SK-N-SH (cell line): Measurements from ENCODE around the gene CCDC32. TPM values are rescaled to one million over a fixed set of nuclear protein-coding genes. Genes with fewer than 3 reads are reported as not detected.

ENCODE experiments used
- CTCF ChIA-PET: fragments of 300-600, 350-600 bp; formaldehyde crosslinking; extraction: SDS; loops from one replicate; lab custom pipeline; 2021; lab: Yijun Ruan, JAX
- POLR2A ChIA-PET: fragments of 350-600 bp; sonication (Branson Sonifier 250); formaldehyde crosslinking; extraction: SDS; loops from one replicate; lab custom pipeline; 2020; ENCODE audit warnings: antibody characterized with exemption, inconsistent platforms; lab: Yijun Ruan, JAX
- DNase-seq: peaks from one replicate; pipeline ENCODE4 v3.0.0; 2012
- H2AFZ ChIP-seq: fragments of 200-600 bp; sonication (generic); 2 replicates; pipeline ENCODE4 v1.8.1; 2016; ENCODE audit warnings: antibody characterized with exemption, mild to moderate bottlenecking, low read depth
- H3F3A ChIP-seq: fragments of 200-600 bp; sonication (generic); replicated peaks from 2 replicates; pipeline ENCODE3; 2016; ENCODE audit warnings: antibody characterized with exemption, mild to moderate bottlenecking; ENCODE audit not compliant: insufficient read depth
- H3K27ac ChIP-seq, 2 experiments: fragments of 200-500 bp in 1 of 2; fragments of 200-600 bp in 1 of 2; sonication (Bioruptor generic) in 1 of 2; sonication (generic), shearing (Covaris generic) in 1 of 2; 2 replicates each; pipeline versions ENCODE4 v1.5.1 to v1.6.1; 2014 to 2016; ENCODE audit warnings: low read depth in 2 of 2, inconsistent platforms in 1 of 2, low read length in 1 of 2, mild to moderate bottlenecking in 1 of 2, mixed read lengths in 1 of 2
- H3K27me3 ChIP-seq: fragments of 200-600 bp; sonication (generic), shearing (Covaris generic); 2 replicates; pipeline ENCODE4 v1.6.1; 2016; ENCODE audit warnings: mixed run types; ENCODE audit not compliant: insufficient read depth
- H3K36me3 ChIP-seq, 2 experiments: fragments of 200-500 bp in 1 of 2; fragments of 200-600 bp in 1 of 2; sonication (Bioruptor generic) in 1 of 2; sonication (generic) in 1 of 2; replicated peaks in 1 of 2; 2 replicates each; pipeline versions ENCODE3 to v1.5.1; 2014 to 2016; ENCODE audit warnings: low read length in 1 of 2, mild to moderate bottlenecking in 1 of 2; ENCODE audit not compliant: insufficient read depth in 2 of 2, control insufficient read depth in 1 of 2
- H3K4me1 ChIP-seq, 2 experiments: fragments of 200-500 bp in 1 of 2; fragments of 200-600 bp in 1 of 2; sonication (Bioruptor generic) in 1 of 2; sonication (generic), shearing (Covaris generic) in 1 of 2; 2 replicates each; pipeline versions ENCODE4 v1.5.1 to v1.6.1; 2014 to 2016; ENCODE audit warnings: low read depth in 1 of 2, low read length in 1 of 2, mixed run types in 1 of 2; ENCODE audit not compliant: insufficient read depth in 2 of 2, control insufficient read depth in 1 of 2
- H3K4me2 ChIP-seq: fragments of 200-600 bp; sonication (generic), shearing (Covaris generic); 2 replicates; pipeline ENCODE4 v1.6.1; 2017; ENCODE audit warnings: mixed run types
- H3K4me3 ChIP-seq, 2 experiments: fragments of 200-500 bp in 1 of 2; fragments of 200-600 bp in 1 of 2; sonication (Bioruptor generic) in 1 of 2; sonication (generic), shearing (Covaris generic) in 1 of 2; 2 replicates each; pipeline versions ENCODE4 v1.5.1 to v1.8.1; 2014 to 2016; ENCODE audit warnings: low read depth in 2 of 2, inconsistent platforms in 1 of 2, low read length in 1 of 2, mild to moderate bottlenecking in 1 of 2, mixed read lengths in 1 of 2, moderate library complexity in 1 of 2
- H3K79me2 ChIP-seq: fragments of 200-600 bp; sonication (generic); 2 replicates; pipeline ENCODE4 v1.8.1; 2017; ENCODE audit warnings: mild to moderate bottlenecking; ENCODE audit not compliant: insufficient read depth
- H3K9ac ChIP-seq: fragments of 200-600 bp; sonication (generic); 2 replicates; pipeline ENCODE4 v1.6.1; 2017; ENCODE audit warnings: mixed run types
- H3K9me2 ChIP-seq: fragments of 200-600 bp; sonication (generic); 2 replicates; pipeline ENCODE4 v1.6.1; 2017; ENCODE audit warnings: mixed run types
- H3K9me3 ChIP-seq: fragments of 200-600 bp; sonication (generic); 2 replicates; pipeline ENCODE4 v1.6.1; 2017; ENCODE audit warnings: mixed run types, mild to moderate bottlenecking, moderate library complexity
- H4K20me1 ChIP-seq: fragments of 200-600 bp; sonication (generic); 2 replicates; pipeline ENCODE4 v1.6.1; 2017; ENCODE audit warnings: mild to moderate bottlenecking, mixed run types; ENCODE audit not compliant: insufficient read depth
- ELF1 ChIP-seq: IDR thresholded peaks from 2 replicates; pipeline ENCODE4 v1.4.0; 2012
- EP300 ChIP-seq, 2 experiments: IDR thresholded peaks; 2 replicates each; pipeline versions ENCODE4 v1.4.0 to v1.6.1; 2012; ENCODE audit warnings: borderline replicate concordance in 1 of 2, low read depth in 1 of 2, low read length in 1 of 2
- EZH2phosphoT487 ChIP-seq: fragments of 200-600 bp; sonication (generic); IDR thresholded peaks from 2 replicates; pipeline ENCODE4 v1.6.1; 2017; ENCODE audit warnings: low read depth, mixed run types, mild to moderate bottlenecking, antibody characterized with exemption, moderate library complexity, borderline replicate concordance
- JUND ChIP-seq: IDR thresholded peaks from 2 replicates; pipeline ENCODE4 v1.4.0; 2012
- MXI1 ChIP-seq: IDR thresholded peaks from 2 replicates; pipeline ENCODE4 v1.6.1; 2012; ENCODE audit warnings: mild to moderate bottlenecking, low read depth, low read length, improper control_type of control experiment
- NRF1 ChIP-seq: IDR thresholded peaks from 2 replicates; pipeline ENCODE4 v1.6.1; 2012; ENCODE audit warnings: low read depth, mild to moderate bottlenecking, low read length
- RXRA ChIP-seq: IDR thresholded peaks from 2 replicates; pipeline ENCODE4 v1.4.0; 2012; ENCODE audit warnings: low read depth, mild to moderate bottlenecking, borderline replicate concordance
- SIN3A ChIP-seq: IDR thresholded peaks from 2 replicates; pipeline ENCODE4 v1.6.1; 2012; ENCODE audit warnings: low read depth, mild to moderate bottlenecking, low read length, moderate library complexity, borderline replicate concordance
- SMC3 ChIP-seq: IDR thresholded peaks from 2 replicates; pipeline ENCODE4 v1.6.1; 2012; ENCODE audit warnings: low read depth, low read length, improper control_type of control experiment
- YY1 ChIP-seq: IDR thresholded peaks from 2 replicates; pipeline ENCODE4 v1.4.0; 2012; ENCODE audit warnings: low read depth, mild to moderate bottlenecking
- WGBS: methylation state at CpG from one replicate; pipeline ENCODE4 v1.1.6; 2017; ENCODE audit warnings: low lambda C conversion rate; 5-methylcytosine and 5-hydroxymethylcytosine counted together
- polyA plus RNA-seq, 3 experiments: library from polyadenylated mRNA; depleted of rRNA; stranded (reverse); fragments of >200 nt; gene quantifications; 2 replicates each; pipeline ENCODE4 v1.2.3, GENCODE V29; 2012
- TF ChIP-seq, protein P1 (sequence below): IDR thresholded peaks from 2 replicates; pipeline ENCODE4 v1.4.0; 2012; ENCODE audit warnings: low read depth
- TF ChIP-seq, protein P2 (sequence below): fragments of 150-350 bp; IDR thresholded peaks from 2 replicates; pipeline ENCODE4 v1.6.1; 2017; ENCODE audit warnings: antibody characterized with exemption, low read length, low read depth, borderline replicate concordance
- TF ChIP-seq, protein P3 (sequence below): IDR thresholded peaks from 2 replicates; pipeline ENCODE4 v1.4.0; 2012; ENCODE audit warnings: low read depth, borderline replicate concordance

Gene CCDC32
- polyA plus RNA-seq, 1 of the 3 experiments (the other 2 are of a cell fraction), result 7.4 TPM

DNA sequence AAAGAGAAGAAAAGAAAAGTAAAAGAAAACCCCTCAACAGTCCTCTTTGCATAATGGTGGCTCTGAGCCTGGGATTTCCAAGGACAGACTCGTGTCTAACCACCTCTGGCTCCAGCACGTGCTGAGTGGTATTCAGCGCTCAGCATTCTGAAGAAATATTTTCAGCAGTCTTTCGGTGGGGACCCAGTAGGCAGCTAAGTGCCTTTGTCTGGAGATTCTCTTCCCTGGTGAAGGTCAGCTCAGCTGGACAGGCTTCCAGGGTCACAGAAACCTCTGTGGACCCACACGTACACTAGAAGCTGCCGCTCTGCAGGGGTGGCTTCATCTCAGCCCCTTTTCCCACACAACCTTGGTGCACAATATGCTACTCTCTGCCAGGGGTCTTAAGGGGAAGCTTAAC, 36.0 kb downstream of the CCDC32 start:
- POLR2A ChIA-PET, result no interaction called here
- Histone ChIP-seq H3K27ac (no peak overlapping the region), H3K27me3 (no peaks in the 10 kb centered on the region), H3K9me3 (no peaks in the 10 kb centered on the region), H3K4me3 (no peak overlapping the region), H3K79me2 (no peaks in the 10 kb centered on the region), H2AFZ (no peak overlapping the region), H3K9ac (no peak overlapping the region), H3K4me1 (no peaks in the 10 kb centered on the region), H3K9me2 (no peaks in the 10 kb centered on the region), H3F3A (no peaks in the 10 kb centered on the region), H3K4me2 (no peak overlapping the region), H3K36me3 (no peaks in the 10 kb centered on the region), H4K20me1 (no peaks in the 10 kb centered on the region)
- TF ChIP-seq EP300 (IDR thresholded peaks at IDR 0.05; ENCODE audit: borderline replicate concordance in 1 of 2, low read depth in 1 of 2, low read length in 1 of 2), result no peak
- TF ChIP-seq YY1, result no peak
- TF ChIP-seq JUND, result no peak
- TF ChIP-seq NRF1, result no peak
- TF ChIP-seq ELF1, result no peak
- TF ChIP-seq, protein P1, sequence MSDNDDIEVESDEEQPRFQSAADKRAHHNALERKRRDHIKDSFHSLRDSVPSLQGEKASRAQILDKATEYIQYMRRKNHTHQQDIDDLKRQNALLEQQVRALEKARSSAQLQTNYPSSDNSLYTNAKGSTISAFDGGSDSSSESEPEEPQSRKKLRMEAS, result no peak
- no peak for TF ChIP-seq EZH2phosphoT487
- TF ChIP-seq SMC3, result no peak
- TF ChIP-seq RXRA, result no peak
- CTCF ChIA-PET, result interaction anchor here (0.7 kb wide), 1 partner anchor 9 kb away, joined by 3 read pairs; no protein-coding TSS in a partner anchor
- WGBS, result 85% methylated on average over 6 of the region's 6 CpGs
- no peak for DNase-seq

DNA sequence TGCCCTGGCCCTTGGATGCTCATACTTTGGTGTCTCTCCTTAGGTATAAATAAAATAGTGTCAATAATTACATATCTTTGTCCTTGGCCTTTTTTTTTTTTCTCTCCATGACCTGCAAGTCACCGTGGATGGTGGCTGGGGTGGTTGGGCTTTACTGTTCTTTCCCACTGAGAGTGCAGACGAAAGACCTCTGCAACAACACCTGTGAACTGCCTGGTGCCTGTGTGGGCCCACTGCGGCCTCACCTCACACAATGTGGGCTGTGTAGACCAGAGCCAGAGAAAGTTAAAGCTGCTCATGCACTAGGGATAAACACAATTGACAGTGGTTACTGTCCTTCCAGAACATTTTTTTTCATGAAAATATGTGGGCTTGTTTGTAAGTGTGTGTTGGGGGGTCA, 39.0 kb downstream of the CCDC32 start:
- Histone ChIP-seq H3K27me3 (no peaks in the 10 kb centered on the region), H3K9ac (no peak overlapping the region)
- 91% methylated on average over 3 of the region's 3 CpGs for WGBS
- DNase-seq, result no peak
- no peak for TF ChIP-seq MXI1
- TF ChIP-seq, protein P2, sequence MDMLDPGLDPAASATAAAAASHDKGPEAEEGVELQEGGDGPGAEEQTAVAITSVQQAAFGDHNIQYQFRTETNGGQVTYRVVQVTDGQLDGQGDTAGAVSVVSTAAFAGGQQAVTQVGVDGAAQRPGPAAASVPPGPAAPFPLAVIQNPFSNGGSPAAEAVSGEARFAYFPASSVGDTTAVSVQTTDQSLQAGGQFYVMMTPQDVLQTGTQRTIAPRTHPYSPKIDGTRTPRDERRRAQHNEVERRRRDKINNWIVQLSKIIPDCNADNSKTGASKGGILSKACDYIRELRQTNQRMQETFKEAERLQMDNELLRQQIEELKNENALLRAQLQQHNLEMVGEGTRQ, result no peak
- TF ChIP-seq SIN3A, result no peak
- TF ChIP-seq, protein P3, sequence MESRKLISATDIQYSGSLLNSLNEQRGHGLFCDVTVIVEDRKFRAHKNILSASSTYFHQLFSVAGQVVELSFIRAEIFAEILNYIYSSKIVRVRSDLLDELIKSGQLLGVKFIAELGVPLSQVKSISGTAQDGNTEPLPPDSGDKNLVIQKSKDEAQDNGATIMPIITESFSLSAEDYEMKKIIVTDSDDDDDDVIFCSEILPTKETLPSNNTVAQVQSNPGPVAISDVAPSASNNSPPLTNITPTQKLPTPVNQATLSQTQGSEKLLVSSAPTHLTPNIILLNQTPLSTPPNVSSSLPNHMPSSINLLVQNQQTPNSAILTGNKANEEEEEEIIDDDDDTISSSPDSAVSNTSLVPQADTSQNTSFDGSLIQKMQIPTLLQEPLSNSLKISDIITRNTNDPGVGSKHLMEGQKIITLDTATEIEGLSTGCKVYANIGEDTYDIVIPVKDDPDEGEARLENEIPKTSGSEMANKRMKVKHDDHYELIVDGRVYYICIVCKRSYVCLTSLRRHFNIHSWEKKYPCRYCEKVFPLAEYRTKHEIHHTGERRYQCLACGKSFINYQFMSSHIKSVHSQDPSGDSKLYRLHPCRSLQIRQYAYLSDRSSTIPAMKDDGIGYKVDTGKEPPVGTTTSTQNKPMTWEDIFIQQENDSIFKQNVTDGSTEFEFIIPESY, result no peak
- TF ChIP-seq, all 33 proteins: peak for 0
- Histone ChIP-seq H3F3A (peaks cover 5% of the 10 kb centered on the region), H3K79me2 (no peaks in the 10 kb centered on the region), H4K20me1 (no peaks in the 10 kb centered on the region), H3K4me1 (no peaks in the 10 kb centered on the region), H2AFZ (no peak overlapping the region), H3K27ac (no peak overlapping the region), H3K9me3 (no peaks in the 10 kb centered on the region), H3K9me2 (no peaks in the 10 kb centered on the region), H3K4me2 (no peak overlapping the region), H3K36me3 (no peaks in the 10 kb centered on the region), H3K4me3 (no peak overlapping the region)
- ChIA-PET CTCF (interaction anchor here (3.8 kb wide), 1 partner anchor 19 kb away, joined by 10 read pairs; no protein-coding TSS in a partner anchor), POLR2A (no interaction called here)
